Measurements from ENCODE around the gene YBX3.

GRCh38 chr12:10741845-10742244 is 18.7 kb upstream of the YBX3 start:
- TF ChIP-seq POLR2A (IDR thresholded peaks at IDR 0.05) (no peak), CTCF (IDR thresholded peaks at IDR 0.05) (no peak), POLR2AphosphoS5 (IDR thresholded peaks at IDR 0.05) (no peak)
